Astrocyte (in vitro differentiated cells and primary cell): ENCODE results near the gene CADM4. TPM values are rescaled to one million over a fixed set of nuclear protein-coding genes. Genes with fewer than 3 reads are reported as not detected.

Experiments
- DNase-seq: peaks from one replicate; pipeline ENCODE4 v3.0.0-alpha.2; 2010; ENCODE audit warnings: low read depth
- FAIRE-seq: peaks from 2 replicates; lab custom pipeline; 2011; peaks lifted over from hg19 to GRCh38; lab: Jason Lieb, UNC
- H2AFZ ChIP-seq: 2 replicates; pipeline ENCODE4 v1.6.0; 2012; ENCODE audit warnings: low read depth, low read length, inconsistent platforms
- H3K27ac ChIP-seq: 2 replicates; pipeline ENCODE4 v1.5.1; 2011; ENCODE audit warnings: low read depth, low read length, inconsistent platforms
- H3K27me3 ChIP-seq: 2 replicates; pipeline ENCODE4 v1.6.0; 2011; ENCODE audit warnings: low read length, inconsistent platforms; ENCODE audit not compliant: insufficient read depth
- H3K36me3 ChIP-seq: 2 replicates; pipeline ENCODE4 v1.5.1; 2011; ENCODE audit warnings: low read length, inconsistent platforms; ENCODE audit not compliant: insufficient read depth
- H3K4me1 ChIP-seq: 2 replicates; pipeline ENCODE4 v1.5.1; 2011; ENCODE audit warnings: low read length, inconsistent platforms; ENCODE audit not compliant: insufficient read depth
- H3K4me2 ChIP-seq: 2 replicates; pipeline ENCODE4 v1.6.0; 2012; ENCODE audit warnings: low read length, inconsistent platforms
- H3K4me3 ChIP-seq: 2 replicates; pipeline ENCODE4 v1.5.1; 2011; ENCODE audit warnings: low read depth, mild to moderate bottlenecking, low read length, inconsistent platforms; ENCODE audit not compliant: insufficient read depth
- H3K79me2 ChIP-seq: 2 replicates; pipeline ENCODE4 v1.6.0; 2012; ENCODE audit warnings: mild to moderate bottlenecking, low read length, inconsistent platforms; ENCODE audit not compliant: insufficient read depth
- H3K9ac ChIP-seq: 2 replicates; pipeline ENCODE4 v1.6.0; 2012; ENCODE audit warnings: mild to moderate bottlenecking, low read length, inconsistent platforms
- H3K9me3 ChIP-seq: 2 replicates; pipeline ENCODE4 v1.5.1; 2012; ENCODE audit warnings: low read depth, mild to moderate bottlenecking, low read length, inconsistent platforms; ENCODE audit not compliant: insufficient read depth
- H4K20me1 ChIP-seq: 2 replicates; pipeline ENCODE4 v1.6.0; 2012; ENCODE audit warnings: low read length, inconsistent platforms; ENCODE audit not compliant: insufficient read depth
- H3K27ac Mint-ChIP-seq: one replicate; pipeline ENCODE4 v1.8.0; 2021; ENCODE audit warnings: mild to moderate bottlenecking, mixed read lengths; ENCODE audit not compliant: unreplicated experiment
- H3K27me3 Mint-ChIP-seq: one replicate; pipeline ENCODE4 v1.8.0; 2021; ENCODE audit warnings: low read depth, mixed read lengths; ENCODE audit not compliant: unreplicated experiment
- H3K36me3 Mint-ChIP-seq: one replicate; pipeline ENCODE4 v1.8.0; 2021; ENCODE audit warnings: low read depth, mixed read lengths; ENCODE audit not compliant: unreplicated experiment
- H3K4me1 Mint-ChIP-seq: one replicate; pipeline ENCODE4 v1.8.0; 2021; ENCODE audit warnings: low read depth, mixed read lengths; ENCODE audit not compliant: unreplicated experiment
- H3K4me3 Mint-ChIP-seq: one replicate; pipeline ENCODE4 v1.8.0; 2021; ENCODE audit warnings: mild to moderate bottlenecking, moderate library complexity, mixed read lengths; ENCODE audit not compliant: unreplicated experiment
- H3K9me3 Mint-ChIP-seq: one replicate; pipeline ENCODE4 v1.8.0; 2021; ENCODE audit warnings: mild to moderate bottlenecking, mixed read lengths; ENCODE audit not compliant: unreplicated experiment
- CTCF ChIP-seq: IDR thresholded peaks from 2 replicates; pipeline ENCODE4 v1.5.1; 2011; ENCODE audit warnings: low read depth, mild to moderate bottlenecking, inconsistent platforms, low read length, moderate library complexity; ENCODE audit not compliant: insufficient read depth
- EZH2 ChIP-seq: IDR thresholded peaks from 2 replicates; pipeline ENCODE4 v1.6.1; 2012; ENCODE audit warnings: mild to moderate bottlenecking, low read length, inconsistent platforms; ENCODE audit not compliant: insufficient read depth
- total RNA-seq: library from RNA; stranded (reverse); gene quantifications from 2 replicates; pipeline ENCODE4 v1.2.1, GENCODE V29; 2021

The CADM4 gene
- total RNA-seq, 1 donor from 2014 or later = 52.1 TPM

GRCh38 chr19:43672061-43672679, 32.5 kb upstream of the CADM4 start:
- TF ChIP-seq CTCF (no peak), EZH2 (no peak)
- no peak for DNase-seq
- H3K9me3 Mint-ChIP-seq = no peaks in the 10 kb centered on the region
- no peak overlapping the region for H3K4me3 Mint-ChIP-seq
- no peak overlapping the region for H3K4me2 ChIP-seq
- peaks cover 23% of the 10 kb centered on the region for H3K4me1 Mint-ChIP-seq
- H3K79me2 ChIP-seq = peaks cover 21% of the 10 kb centered on the region
- H3K4me1 ChIP-seq = peaks cover 35% of the 10 kb centered on the region
- H3K27me3 Mint-ChIP-seq = no peaks in the 10 kb centered on the region
- no peak for FAIRE-seq
- H3K27me3 ChIP-seq = no peaks in the 10 kb centered on the region
- peaks cover 10% of the 10 kb centered on the region for H3K36me3 Mint-ChIP-seq
- no peak overlapping the region for H3K4me3 ChIP-seq
- H3K9ac ChIP-seq = no peak overlapping the region
- H3K9me3 ChIP-seq = no peaks in the 10 kb centered on the region
- H3K27ac ChIP-seq = no peak overlapping the region
- peaks cover 12% of the 10 kb centered on the region for H4K20me1 ChIP-seq
- peaks cover 6% of the 10 kb centered on the region for H3K36me3 ChIP-seq
- H3K27ac Mint-ChIP-seq = no peak overlapping the region
- H2AFZ ChIP-seq = no peak overlapping the region

- DNase-seq (peak; percentile 95), FAIRE-seq (peak; percentile 29)
- Histone ChIP-seq H3K36me3 (peaks cover 36% of the 10 kb centered on the region), H3K4me1 (peaks cover 19% of the 10 kb centered on the region), H2AFZ (no peak overlapping the region), H4K20me1 (peaks cover 42% of the 10 kb centered on the region), H3K4me3 (peak overlapping the region; percentile 97), H3K27ac (peak overlapping the region; percentile 91), H3K79me2 (peaks cover 52% of the 10 kb centered on the region), H3K27me3 (no peaks in the 10 kb centered on the region), H3K9ac (peak overlapping the region; percentile 92), H3K4me2 (peak overlapping the region; percentile 88), H3K9me3 (no peaks in the 10 kb centered on the region)
- H3K4me1 Mint-ChIP-seq = peaks cover 15% of the 10 kb centered on the region
- peak overlapping the region; percentile 94 for H3K4me3 Mint-ChIP-seq
- peaks cover 22% of the 10 kb centered on the region for H3K36me3 Mint-ChIP-seq
- TF ChIP-seq CTCF = no peak
- H3K27me3 Mint-ChIP-seq = no peaks in the 10 kb centered on the region
- no peaks in the 10 kb centered on the region for H3K9me3 Mint-ChIP-seq
- peak overlapping the region; percentile 92 for H3K27ac Mint-ChIP-seq
Measured at GRCh38 chr19:43668406-43669109, 28.9 kb upstream of the CADM4 start.
